Loucy (cell line): ENCODE data around the gene GFER.

Source experiments
- EZH2phosphoT487 ChIP-seq: fragments of 200-600 bp; IDR thresholded peaks from 2 replicates; pipeline ENCODE4 v1.6.1; 2018; ENCODE audit warnings: antibody characterized with exemption, mild to moderate bottlenecking, moderate library complexity, borderline replicate concordance
- TF ChIP-seq, protein P1 (sequence below): fragments of 200-600 bp; sonication (generic); conservative IDR thresholded peaks from 2 replicates; pipeline ENCODE4 v1.5.1; 2014; ENCODE audit warnings: mild to moderate bottlenecking, antibody characterized with exemption, low read length

DNA sequence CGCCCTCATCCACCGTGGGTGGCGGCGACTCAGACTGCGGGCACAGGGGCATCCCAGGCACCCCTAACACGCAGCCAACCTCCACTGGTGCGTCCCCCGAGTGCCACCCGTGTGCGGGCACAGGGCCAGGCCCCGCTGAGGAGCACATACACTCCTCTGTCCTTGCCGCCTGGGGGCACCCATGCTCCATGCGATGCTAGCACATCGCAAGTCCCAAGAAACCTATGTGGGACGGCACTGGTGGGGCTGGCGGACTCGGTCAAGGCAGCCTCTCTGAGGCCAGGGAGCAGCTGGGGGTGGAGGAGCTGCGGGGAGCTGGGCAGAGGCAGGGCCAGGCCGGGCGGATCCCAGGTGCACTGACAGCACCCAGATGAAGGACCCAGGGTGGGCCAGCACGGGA, 21.7 kb downstream of the GFER start:
- TF ChIP-seq, protein P1, sequence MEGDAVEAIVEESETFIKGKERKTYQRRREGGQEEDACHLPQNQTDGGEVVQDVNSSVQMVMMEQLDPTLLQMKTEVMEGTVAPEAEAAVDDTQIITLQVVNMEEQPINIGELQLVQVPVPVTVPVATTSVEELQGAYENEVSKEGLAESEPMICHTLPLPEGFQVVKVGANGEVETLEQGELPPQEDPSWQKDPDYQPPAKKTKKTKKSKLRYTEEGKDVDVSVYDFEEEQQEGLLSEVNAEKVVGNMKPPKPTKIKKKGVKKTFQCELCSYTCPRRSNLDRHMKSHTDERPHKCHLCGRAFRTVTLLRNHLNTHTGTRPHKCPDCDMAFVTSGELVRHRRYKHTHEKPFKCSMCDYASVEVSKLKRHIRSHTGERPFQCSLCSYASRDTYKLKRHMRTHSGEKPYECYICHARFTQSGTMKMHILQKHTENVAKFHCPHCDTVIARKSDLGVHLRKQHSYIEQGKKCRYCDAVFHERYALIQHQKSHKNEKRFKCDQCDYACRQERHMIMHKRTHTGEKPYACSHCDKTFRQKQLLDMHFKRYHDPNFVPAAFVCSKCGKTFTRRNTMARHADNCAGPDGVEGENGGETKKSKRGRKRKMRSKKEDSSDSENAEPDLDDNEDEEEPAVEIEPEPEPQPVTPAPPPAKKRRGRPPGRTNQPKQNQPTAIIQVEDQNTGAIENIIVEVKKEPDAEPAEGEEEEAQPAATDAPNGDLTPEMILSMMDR = no peak
- TF ChIP-seq EZH2phosphoT487 = no peak
